Head of caudate nucleus (tissue), 42 donors: ENCODE data around the gene PLA2G6.
"Not testable (repeated sequence)": the region's sequence is repeated elsewhere in the genome, so short reads cannot be mapped to it uniquely, and the experiment has no call there.

Experiments
- DNase-seq, 42 donors: peaks; one replicate each; pipeline versions ENCODE4 v3.0.0 to v3.0.0-alpha.2; 2020 to 2021; ENCODE audit warnings: mixed read lengths in 7 of 42
- intact Hi-C: fragments of 100-400 bp; cut with DNase I; formaldehyde crosslinking; loops from one replicate; pipeline ENCODE4 v1.15.0; 2022

Gene PLA2G6

GRCh38 chr22:38125038-38125610 lies 56.5 kb downstream of the PLA2G6 start:
- intact Hi-C loops: no loop called here
- DNase-seq: no peak

- intact Hi-C loops: no loop called here
- DNase-seq: no peak
These were observed 57.2 kb downstream of the PLA2G6 start for GRCh38 chr22:38124236-38124974.

- intact Hi-C loops: no loop called here
- DNase-seq: no peak
These were observed 59.0 kb downstream of the PLA2G6 start for GRCh38 chr22:38122616-38123015.

GRCh38 chr22:38120359-38121110 lies 61.1 kb downstream of the PLA2G6 start:
- intact Hi-C loops: no loop called here
- no peak for DNase-seq

GRCh38 chr22:38118747-38119146 lies 62.9 kb downstream of the PLA2G6 start:
- intact Hi-C loops: loop anchor here (10.0 kb wide), 1 partner anchor 116 kb away; no protein-coding TSS in a partner anchor
- not testable (repeated sequence) for DNase-seq

- intact Hi-C loops: loop anchor here (10.0 kb wide), 1 partner anchor 117 kb away; no protein-coding TSS in a partner anchor
- DNase-seq: no peak
These were observed 63.4 kb downstream of the PLA2G6 start for GRCh38 chr22:38118182-38118581.

GRCh38 chr22:38117556-38117955 lies 64.1 kb downstream of the PLA2G6 start:
- not testable (repeated sequence) for DNase-seq

GRCh38 chr22:38115423-38116205 lies 66.0 kb downstream of the PLA2G6 start:
- intact Hi-C loops: loop anchor here (10.0 kb wide), 1 partner anchor 119 kb away; no protein-coding TSS in a partner anchor
- no peak for DNase-seq

More at GRCh38 chr22:38117556-38117955, 64.1 kb downstream of the PLA2G6 start:
- intact Hi-C loops: loop anchor here (10.0 kb wide), 1 partner anchor 117 kb away; no protein-coding TSS in a partner anchor

GRCh38 chr22:38114484-38115398 lies 66.9 kb downstream of the PLA2G6 start:
- peak; percentile 65 to 95 (median 89) for DNase-seq
- intact Hi-C loops: loop anchor here (10.0 kb wide), 1 partner anchor 120 kb away; no protein-coding TSS in a partner anchor

GRCh38 chr22:38112381-38112780 lies 69.2 kb downstream of the PLA2G6 start:
- DNase-seq: no peak
- intact Hi-C loops: loop anchor here (10.0 kb wide), 1 partner anchor 122 kb away; no protein-coding TSS in a partner anchor

GRCh38 chr22:38111925-38112355 lies 69.7 kb downstream of the PLA2G6 start:
- intact Hi-C loops: loop anchor here (10.0 kb wide), 1 partner anchor 123 kb away; no protein-coding TSS in a partner anchor
- DNase-seq: no peak

GRCh38 chr22:38110863-38111852 lies 70.5 kb downstream of the PLA2G6 start:
- intact Hi-C loops: loop anchor here (10.0 kb wide), 1 partner anchor 124 kb away; no protein-coding TSS in a partner anchor
- no peak for DNase-seq

- no peak for DNase-seq
These were observed 71.4 kb downstream of the PLA2G6 start, which contains the start of gene BAIAP2L2 for GRCh38 chr22:38110008-38110862. Gene BAIAP2L2, minus strand, starts transcription at chr22:38110684. Its CDS starts 159 bp downstream, at chr22:38110525.

GRCh38 chr22:38109371-38110001 lies 72.1 kb downstream of the PLA2G6 start:
- intact Hi-C loops: loop anchor here (10.0 kb wide), 1 partner anchor 125 kb away; no protein-coding TSS in a partner anchor
- no peak for DNase-seq

More at GRCh38 chr22:38110008-38110862, 71.4 kb downstream of the PLA2G6 start, which contains the start of gene BAIAP2L2:
- intact Hi-C loops: loop anchor here (10.0 kb wide), 1 partner anchor 125 kb away; no protein-coding TSS in a partner anchor
